Choroid plexus epithelial cell (primary cell): ENCODE data around the gene PRKAG2.

ENCODE experiments used
- DNase-seq: peaks from one replicate; pipeline ENCODE4 v3.0.0-alpha.2; 2010; ENCODE audit warnings: low read depth
- H3K4me3 ChIP-seq: 2 replicates; pipeline ENCODE4 v1.5.1; 2011; ENCODE audit warnings: low read depth, mild to moderate bottlenecking, control low read depth, low read length, moderate library complexity
- TF ChIP-seq, protein P1 (sequence below): conservative IDR thresholded peaks from 2 replicates; pipeline ENCODE4 v1.5.1; 2011; ENCODE audit warnings: low read depth, mild to moderate bottlenecking, control low read depth, inconsistent platforms, low read length, moderate library complexity

Gene PRKAG2

DNA sequence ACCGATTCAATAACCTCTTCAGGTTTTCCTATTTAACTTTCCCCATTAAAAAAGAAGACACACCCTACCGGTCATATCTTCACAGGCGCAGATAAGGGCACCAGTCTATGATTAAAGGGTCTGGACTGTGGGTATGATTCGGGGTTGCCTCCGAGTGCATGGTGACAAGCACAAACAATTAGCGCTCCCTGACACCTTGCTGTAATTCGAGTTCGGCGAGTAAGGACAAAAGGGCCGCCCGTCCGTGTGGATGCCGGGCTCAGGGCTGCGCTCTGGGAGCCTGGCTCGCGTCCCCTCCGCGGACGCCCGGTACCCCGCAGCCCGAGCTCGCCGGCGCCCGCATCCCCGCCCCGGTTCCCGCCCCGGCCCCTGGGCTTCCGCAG, 245.4 kb downstream of the PRKAG2 start:
- DNase-seq: peak; percentile 28
- TF ChIP-seq, protein P1, sequence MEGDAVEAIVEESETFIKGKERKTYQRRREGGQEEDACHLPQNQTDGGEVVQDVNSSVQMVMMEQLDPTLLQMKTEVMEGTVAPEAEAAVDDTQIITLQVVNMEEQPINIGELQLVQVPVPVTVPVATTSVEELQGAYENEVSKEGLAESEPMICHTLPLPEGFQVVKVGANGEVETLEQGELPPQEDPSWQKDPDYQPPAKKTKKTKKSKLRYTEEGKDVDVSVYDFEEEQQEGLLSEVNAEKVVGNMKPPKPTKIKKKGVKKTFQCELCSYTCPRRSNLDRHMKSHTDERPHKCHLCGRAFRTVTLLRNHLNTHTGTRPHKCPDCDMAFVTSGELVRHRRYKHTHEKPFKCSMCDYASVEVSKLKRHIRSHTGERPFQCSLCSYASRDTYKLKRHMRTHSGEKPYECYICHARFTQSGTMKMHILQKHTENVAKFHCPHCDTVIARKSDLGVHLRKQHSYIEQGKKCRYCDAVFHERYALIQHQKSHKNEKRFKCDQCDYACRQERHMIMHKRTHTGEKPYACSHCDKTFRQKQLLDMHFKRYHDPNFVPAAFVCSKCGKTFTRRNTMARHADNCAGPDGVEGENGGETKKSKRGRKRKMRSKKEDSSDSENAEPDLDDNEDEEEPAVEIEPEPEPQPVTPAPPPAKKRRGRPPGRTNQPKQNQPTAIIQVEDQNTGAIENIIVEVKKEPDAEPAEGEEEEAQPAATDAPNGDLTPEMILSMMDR: peak; percentile 39
- peak overlapping the region; percentile 83 for H3K4me3 ChIP-seq

DNA sequence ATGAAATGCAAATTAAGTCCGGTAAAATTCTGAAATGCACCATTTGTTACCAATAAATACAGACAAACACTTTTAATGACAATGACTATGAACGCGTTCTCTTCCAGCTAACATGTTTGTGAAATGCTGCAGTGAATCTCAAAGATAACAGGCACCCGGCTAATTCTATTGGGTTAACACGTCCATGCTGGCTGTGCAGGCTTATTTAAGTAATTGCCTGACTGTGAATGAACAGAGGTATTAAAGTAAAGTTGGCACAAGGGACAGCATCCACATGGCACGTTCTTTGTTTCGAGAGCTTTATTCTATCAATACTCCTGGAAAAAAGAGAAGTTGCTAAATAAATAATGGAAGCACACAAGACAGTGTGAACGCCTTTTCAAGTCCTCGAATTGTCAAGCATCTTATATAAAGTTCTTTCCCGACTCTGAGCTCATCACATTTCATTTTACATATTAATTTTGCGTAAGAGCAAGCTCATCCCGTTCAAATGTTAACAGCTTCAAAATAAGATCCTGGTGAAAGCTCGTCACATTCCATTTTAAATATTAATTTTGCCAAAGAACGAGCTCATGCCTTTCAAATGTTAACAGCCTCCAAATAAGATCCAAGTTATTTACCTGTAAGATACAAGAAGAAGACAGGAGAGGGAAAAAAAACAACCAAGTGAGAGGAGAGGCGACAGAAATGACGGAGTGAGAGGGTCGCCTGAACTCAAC, 245.9 kb downstream of the PRKAG2 start:
- H3K4me3 ChIP-seq: peak overlapping the region; percentile 83
- TF ChIP-seq, protein P1: no peak
- DNase-seq: peak; percentile 42

DNA sequence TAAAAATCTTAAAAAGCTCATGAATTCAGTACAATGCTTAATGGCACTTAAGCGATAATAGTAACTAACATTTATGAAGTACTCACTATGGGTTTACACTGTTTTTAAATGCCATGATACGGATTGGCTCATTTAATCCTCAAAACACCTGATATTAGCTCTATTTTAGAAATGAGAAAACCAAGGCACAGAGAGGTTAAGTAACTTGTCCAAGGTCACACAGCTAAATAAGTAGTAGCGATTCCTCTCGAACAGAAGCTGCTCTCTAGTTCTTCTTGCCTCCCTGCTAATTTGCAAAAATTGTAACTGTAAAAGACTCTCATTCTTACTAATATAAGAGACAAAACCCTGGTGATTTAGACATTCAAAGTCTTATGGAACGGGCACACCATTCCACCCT, 246.6 kb downstream of the PRKAG2 start:
- no peak for DNase-seq
- TF ChIP-seq, protein P1: no peak
- peak overlapping the region; percentile 83 for H3K4me3 ChIP-seq

DNA sequence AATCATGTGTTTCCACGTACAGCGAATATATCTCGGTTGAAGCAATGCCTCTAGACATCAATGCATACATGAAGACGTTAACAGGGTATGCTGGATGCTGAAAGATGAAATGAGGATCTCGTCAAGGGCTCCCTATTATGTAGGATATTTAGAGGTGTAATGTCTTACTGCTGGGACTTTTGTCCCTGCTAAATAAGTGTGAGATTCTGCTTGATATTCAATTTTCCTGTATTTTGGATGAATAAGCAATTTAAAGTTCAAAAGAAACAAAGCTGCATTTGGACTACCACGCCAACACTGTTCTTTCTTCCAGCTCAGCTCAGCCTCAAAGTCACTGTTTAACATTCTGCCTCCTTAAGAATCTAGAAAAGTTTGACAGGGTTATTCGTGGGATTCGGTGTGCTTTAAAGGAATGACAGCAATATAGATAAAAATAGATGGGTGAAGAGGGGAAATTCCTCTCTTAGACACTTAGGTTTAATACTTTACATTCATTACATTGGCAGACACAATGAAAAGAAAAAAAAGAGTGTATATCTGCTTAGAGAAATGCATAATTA, 247.1 kb downstream of the PRKAG2 start:
- DNase-seq: no peak
- no peak overlapping the region for H3K4me3 ChIP-seq
- TF ChIP-seq, protein P1: no peak

DNA sequence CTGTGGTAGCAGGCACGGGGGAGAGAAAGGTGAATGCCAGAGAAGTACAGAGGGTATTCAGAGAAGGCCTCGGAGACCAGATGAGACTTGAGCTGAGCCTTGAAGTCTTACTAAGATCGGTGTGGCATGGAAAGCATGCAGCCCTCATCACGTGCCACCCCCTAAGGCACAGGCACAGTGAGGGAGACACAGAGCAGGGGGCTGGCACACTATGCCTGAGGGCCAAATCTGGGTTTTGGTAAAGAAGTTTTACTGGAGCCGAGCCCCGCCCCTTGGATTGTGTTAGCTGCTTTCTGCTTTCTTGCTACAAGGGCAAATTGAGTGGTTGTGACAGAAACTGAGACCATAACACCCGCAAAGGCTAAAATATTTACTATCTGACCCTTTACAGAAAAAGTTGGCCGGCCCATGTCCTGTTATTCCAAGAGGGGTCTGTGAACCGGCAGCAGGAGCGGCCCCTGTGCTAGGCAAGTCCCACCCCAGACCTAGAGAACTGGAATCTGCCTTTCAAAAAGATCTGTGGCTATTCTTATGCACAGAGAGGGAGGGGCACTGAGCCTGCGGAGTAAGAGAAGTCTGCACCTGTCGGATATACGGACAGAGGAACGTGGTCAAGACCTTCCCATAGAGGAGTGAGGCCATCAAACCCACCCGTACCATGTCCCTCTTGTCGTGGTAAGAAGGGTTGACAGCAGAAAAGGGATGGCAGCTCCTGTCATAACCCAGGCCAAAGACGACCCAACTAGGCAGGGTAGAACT, 247.9 kb downstream of the PRKAG2 start:
- H3K4me3 ChIP-seq: no peak overlapping the region
- TF ChIP-seq, protein P1: no peak
- DNase-seq: no peak

DNA sequence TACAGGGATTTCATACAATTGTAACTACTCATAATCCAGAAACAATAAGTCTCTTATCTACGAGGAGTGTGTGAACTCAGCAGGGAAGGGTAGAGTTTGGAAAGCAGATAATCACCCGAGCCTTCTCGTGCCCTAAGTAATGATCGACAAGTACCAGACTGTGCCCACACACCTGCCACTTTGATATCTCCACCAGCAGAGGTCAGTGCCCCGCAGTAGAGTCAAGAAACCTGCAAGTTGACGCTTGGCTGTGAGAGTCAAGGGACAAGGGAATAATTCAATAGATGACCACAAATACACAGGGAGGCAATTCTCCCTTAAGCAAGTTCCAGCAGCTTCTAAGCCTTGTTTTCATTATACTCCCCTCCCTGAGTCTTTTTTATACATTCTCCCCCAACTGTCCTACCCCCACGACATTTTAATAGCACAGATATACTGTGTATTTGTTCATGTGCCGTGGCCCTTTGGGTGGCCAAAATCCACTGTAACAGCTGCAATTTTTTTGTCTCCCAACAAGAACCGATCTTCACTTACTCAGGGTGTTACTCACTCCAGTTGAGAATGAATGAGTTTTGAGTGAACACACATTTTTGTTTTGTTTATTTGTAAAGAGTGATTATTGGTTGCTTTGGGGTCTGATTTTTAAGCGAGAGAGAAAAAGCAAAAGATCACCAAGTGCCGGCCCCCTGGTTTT, 250.3 kb downstream of the PRKAG2 start:
- peak; percentile 40 for DNase-seq
- no peak overlapping the region for H3K4me3 ChIP-seq
- TF ChIP-seq, protein P1: peak; percentile 49
